H1 (cell line): Measurements from ENCODE around the gene NDUFS7. TPM values are rescaled to one million over a fixed set of nuclear protein-coding genes. Genes with fewer than 3 reads are reported as not detected.

Source experiments
- CTBP2 ChIP-seq: IDR thresholded peaks from 2 replicates; pipeline ENCODE4 v1.7.0; 2011; ENCODE audit warnings: borderline replicate concordance, mild to moderate bottlenecking, moderate library complexity, mixed read lengths, low read length; ENCODE audit not compliant: insufficient read depth, insufficient read length
- JUND ChIP-seq: IDR thresholded peaks from 2 replicates; pipeline ENCODE4 v1.6.1; 2011; ENCODE audit warnings: mild to moderate bottlenecking, improper control_type of control experiment, low read length
- NRF1 ChIP-seq: IDR thresholded peaks from 2 replicates; pipeline ENCODE4 v1.6.1; 2011; ENCODE audit warnings: mild to moderate bottlenecking, low read depth, low read length, improper control_type of control experiment
- PHF8 ChIP-seq: fragments of 200-600 bp; sonication (generic); conservative IDR thresholded peaks from 2 replicates; pipeline ENCODE4 v1.7.1; 2012; ENCODE audit warnings: low read depth, mild to moderate bottlenecking, inconsistent platforms, low read length, moderate library complexity
- SRF ChIP-seq: IDR thresholded peaks from 2 replicates; pipeline ENCODE4 v1.6.1; 2011; ENCODE audit warnings: mild to moderate bottlenecking, low read depth, low read length, moderate library complexity
- TAF7 ChIP-seq: optimal IDR thresholded peaks from 2 replicates; pipeline ENCODE3; 2011; ENCODE audit warnings: low read depth, mild to moderate bottlenecking, inconsistent platforms, low read length, moderate library complexity, borderline replicate concordance
- polyA plus RNA-seq, 7 experiments: library from polyadenylated mRNA; depleted of rRNA in 3 of 7; stranded (reverse) in 5 of 7; unstranded in 2 of 7; fragments of >200 nt in 5 of 7; fragments of 200-250 nt in 2 of 7; gene quantifications; 1 replicate in 5 of 7; 2 replicates in 1 of 7; 4 replicates in 1 of 7; pipeline versions ENCODE4 v1.2.1 to v1.2.3, GENCODE V29; 2011 to 2013; ENCODE audit warnings: missing spikeins in 2 of 7, mixed read lengths in 2 of 7
- total RNA-seq: library from RNA; stranded (reverse); fragmentation: NEBNext Ultra II Directional; extraction: Animal tissue kit (Norgen Biotek cat#: 25700); gene quantifications from 2 replicates; pipeline ENCODE4 v1.2.1, GENCODE V29; 2021

The NDUFS7 gene
- total and polyA plus RNA-seq, 2 of the 8 experiments (the other 6 are each of a cell fraction or from before 2014, with no cell fraction given): 78.1 to 309 TPM

DNA sequence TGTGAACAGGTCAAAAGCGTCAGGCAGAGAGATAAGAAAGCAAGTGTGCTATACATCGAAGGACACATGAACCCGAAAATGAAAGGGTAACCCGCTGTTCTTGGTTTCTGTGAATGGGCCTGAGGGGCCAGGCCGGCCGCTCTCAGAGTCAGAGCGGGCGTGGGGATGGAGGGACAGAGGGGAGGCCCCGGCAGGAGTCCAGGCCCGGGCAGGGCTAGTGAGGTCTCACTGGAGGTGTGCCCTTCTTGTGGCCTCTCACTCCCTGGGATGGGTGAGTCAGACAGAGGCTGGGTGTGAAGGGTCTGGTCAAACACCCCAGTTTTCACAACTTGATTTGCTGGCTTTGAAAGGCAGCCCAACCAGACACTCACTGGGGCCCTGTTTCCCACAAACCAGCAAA lies 17.4 kb upstream of the NDUFS7 start (continued):
- TF ChIP-seq JUND: no peak
- TF ChIP-seq PHF8: no peak
- no peak for TF ChIP-seq CTBP2
- TF ChIP-seq SRF: no peak
- TF ChIP-seq NRF1: no peak
- TF ChIP-seq TAF7: no peak
- TF ChIP-seq, all 59 proteins: peak for 0
